DND-41 (cell line): ENCODE results near the gene MIX23.

Experiments used
- EZH2 ChIP-seq: IDR thresholded peaks from 3 replicates; pipeline ENCODE4 v1.6.1; 2012; ENCODE audit warnings: borderline replicate concordance, low read depth, mild to moderate bottlenecking, moderate library complexity, low read length, inconsistent platforms; ENCODE audit not compliant: severe bottlenecking
- TF ChIP-seq, protein P1 (sequence below): IDR thresholded peaks from 2 replicates; pipeline ENCODE4 v1.5.1; 2012; ENCODE audit warnings: borderline replicate concordance, low read length, moderate library complexity, mild to moderate bottlenecking; ENCODE audit not compliant: poor library complexity, severe bottlenecking; ENCODE audit errors: extremely low read depth

- TF ChIP-seq, protein P1, sequence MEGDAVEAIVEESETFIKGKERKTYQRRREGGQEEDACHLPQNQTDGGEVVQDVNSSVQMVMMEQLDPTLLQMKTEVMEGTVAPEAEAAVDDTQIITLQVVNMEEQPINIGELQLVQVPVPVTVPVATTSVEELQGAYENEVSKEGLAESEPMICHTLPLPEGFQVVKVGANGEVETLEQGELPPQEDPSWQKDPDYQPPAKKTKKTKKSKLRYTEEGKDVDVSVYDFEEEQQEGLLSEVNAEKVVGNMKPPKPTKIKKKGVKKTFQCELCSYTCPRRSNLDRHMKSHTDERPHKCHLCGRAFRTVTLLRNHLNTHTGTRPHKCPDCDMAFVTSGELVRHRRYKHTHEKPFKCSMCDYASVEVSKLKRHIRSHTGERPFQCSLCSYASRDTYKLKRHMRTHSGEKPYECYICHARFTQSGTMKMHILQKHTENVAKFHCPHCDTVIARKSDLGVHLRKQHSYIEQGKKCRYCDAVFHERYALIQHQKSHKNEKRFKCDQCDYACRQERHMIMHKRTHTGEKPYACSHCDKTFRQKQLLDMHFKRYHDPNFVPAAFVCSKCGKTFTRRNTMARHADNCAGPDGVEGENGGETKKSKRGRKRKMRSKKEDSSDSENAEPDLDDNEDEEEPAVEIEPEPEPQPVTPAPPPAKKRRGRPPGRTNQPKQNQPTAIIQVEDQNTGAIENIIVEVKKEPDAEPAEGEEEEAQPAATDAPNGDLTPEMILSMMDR: no peak
- TF ChIP-seq EZH2: no peak
Measured at GRCh38 chr3:122396511-122396910, 13.5 kb upstream of the MIX23 start.
